GM12865 (cell line): ENCODE results near the gene BRME1.

Experiments
- DNase-seq: peaks from one replicate; pipeline ENCODE4 v3.0.0; 2010; ENCODE audit warnings: low read depth
- H3K4me3 ChIP-seq: 2 replicates; pipeline ENCODE4 v1.5.1; 2011; ENCODE audit warnings: mild to moderate bottlenecking, low read depth, low read length, control low read depth
- CTCF ChIP-seq: IDR thresholded peaks from 2 replicates; pipeline ENCODE4 v1.5.1; 2011; ENCODE audit warnings: low read length, control low read depth, low read depth, inconsistent platforms; ENCODE audit not compliant: insufficient read depth; ENCODE audit errors: missing control alignments

BRME1 gene

GRCh38 chr19:13868663-13869062 is 37.3 kb downstream of the BRME1 start:
- TF ChIP-seq CTCF = no peak
- no peak overlapping the region for H3K4me3 ChIP-seq
- no peak for DNase-seq

DNA sequence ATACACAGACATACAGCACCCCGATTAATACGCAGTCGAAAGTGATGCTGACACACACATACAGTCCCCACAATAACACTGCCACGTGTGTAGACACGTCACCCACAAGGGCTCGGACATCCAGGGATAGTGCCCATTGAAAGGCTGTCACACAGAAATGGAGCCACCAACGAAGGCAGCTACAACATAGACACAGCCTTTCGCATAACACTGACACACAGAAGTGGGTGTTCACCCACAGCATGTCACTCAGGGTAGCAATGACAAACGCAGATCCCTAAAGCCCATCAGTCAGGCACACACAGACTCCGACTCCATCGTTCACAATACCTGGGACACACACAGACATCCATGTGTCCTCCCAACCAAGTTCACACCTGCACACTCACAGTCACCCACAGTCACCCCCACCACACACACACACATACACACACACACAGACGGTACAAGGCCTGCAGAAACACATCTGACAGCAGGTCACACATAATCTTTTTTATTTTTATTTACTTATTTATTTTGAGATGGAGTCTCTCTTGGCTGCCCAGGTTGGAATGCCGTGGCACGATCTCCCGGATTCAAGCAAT is 39.4 kb downstream of the BRME1 start:
- TF ChIP-seq CTCF = no peak
- no peak for DNase-seq
- no peak overlapping the region for H3K4me3 ChIP-seq

DNA sequence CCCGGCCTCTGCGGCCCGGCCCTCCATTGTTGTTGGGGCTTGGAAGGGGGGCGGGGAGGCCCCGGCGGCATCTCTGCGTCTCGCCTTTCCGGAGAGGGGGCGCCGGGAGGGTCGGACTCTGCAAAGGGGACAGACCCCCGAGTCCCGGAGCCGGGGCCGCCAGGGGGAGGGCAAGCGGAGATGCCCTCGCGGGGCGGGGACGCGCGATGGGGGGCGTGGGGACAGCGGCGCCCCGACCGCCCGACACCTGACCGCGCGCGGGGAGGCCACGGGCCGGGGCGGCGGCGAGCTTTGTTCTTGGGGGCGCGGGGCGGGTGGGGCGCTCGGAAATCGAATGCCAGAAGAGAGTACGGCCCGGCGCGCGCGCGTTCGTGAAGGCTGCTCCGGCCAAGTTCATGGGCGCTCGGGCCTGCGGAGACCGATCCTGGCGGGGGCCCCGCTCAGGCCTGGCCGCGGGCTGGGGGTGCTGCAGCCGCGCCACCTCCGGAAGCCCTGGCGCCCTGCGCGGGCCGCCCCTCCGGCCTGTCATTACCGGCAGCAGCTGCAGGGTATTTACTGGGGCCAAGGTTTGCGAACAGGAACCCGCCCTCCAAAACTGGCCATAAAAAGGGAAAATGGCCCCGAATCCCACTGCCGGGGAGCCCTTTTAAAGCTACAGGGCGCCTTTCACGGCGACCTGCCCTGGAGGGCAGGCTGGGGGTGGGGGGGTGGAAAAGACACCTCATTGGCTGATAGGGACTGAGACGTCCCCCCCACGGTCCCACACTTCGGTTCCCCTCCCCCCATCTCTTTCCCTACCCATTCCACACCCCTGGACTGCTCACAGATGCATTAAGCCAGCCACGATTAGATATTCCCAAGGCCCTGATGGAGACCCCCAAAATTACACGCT is 40.1 kb downstream of the BRME1 start:
- peak overlapping the region; percentile 49 for H3K4me3 ChIP-seq
- no peak for DNase-seq
- TF ChIP-seq CTCF = no peak

DNA sequence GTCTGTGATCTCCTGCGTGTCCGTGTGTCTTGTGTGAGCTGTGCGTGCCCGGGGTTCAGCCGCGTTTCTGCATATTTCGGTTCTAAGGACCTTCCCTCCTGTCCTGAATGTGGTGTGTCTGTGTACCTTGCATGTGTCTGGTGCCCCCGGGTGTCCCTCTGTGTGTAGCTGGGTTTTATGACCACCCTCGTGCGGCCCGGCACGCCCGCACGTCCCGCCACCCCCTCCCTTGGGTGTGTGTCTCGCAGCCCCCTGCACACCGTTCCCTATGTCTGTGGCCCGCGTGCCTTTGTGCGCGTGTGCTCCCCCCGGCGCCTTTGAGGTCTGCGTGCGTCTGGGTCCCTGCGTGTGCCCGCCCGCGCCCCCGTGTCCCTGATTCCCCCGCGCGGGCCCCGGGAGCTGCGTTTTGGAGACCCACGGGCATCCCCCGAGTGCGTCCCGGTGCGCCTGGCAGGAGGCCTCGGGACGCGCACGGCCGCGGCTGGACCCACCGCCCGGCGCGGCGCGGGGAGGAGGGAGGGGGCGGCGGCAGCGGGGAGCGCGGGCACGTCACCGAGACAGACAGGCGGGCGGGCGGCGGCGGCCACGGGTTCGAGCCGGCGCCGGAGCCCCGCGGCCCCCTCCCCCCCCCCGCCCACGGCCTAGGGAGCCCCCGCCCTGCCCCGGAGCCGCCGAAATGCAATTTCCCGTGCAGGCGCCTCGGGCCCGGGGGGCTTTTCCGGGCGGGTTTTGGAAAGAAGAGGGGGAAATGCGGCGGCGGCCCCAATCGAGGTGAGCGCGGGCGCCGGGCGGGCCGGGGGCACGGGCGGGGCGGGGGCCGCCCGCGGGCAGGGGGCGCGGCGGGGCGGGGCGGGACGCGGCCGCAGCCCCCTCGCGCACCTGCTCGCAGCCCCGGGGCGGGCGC is 41.0 kb downstream of the BRME1 start:
- no peak for TF ChIP-seq CTCF
- peak overlapping the region; percentile 49; the same call in 1 of the 2 replicates for H3K4me3 ChIP-seq
- DNase-seq = no peak

- H3K4me3 ChIP-seq = no peak overlapping the region
- TF ChIP-seq CTCF = no peak
- DNase-seq = no peak
Observed at GRCh38 chr19:13864046-13864666, 41.8 kb downstream of the BRME1 start.
